Limb (tissue), 2 donors: ENCODE results near the gene DPY19L3.
A peak's percentile ranks its signal among the peaks of the same experiment; 100 is the strongest.
"Not testable (repeated sequence)": the region's sequence is repeated elsewhere in the genome, so short reads cannot be mapped to it uniquely, and the experiment has no call there.

Experiments
- DNase-seq, 2 donors: peaks; one replicate each; pipeline ENCODE4 v3.0.0-alpha.2; 2016; ENCODE audit errors: extremely low spot score in 2 of 2

The DPY19L3 gene

GRCh38 chr19:32396046-32396652 is 9.4 kb upstream of the DPY19L3 start:
- no peak for DNase-seq

- DNase-seq: no peak
These were observed 7.9 kb upstream of the DPY19L3 start for GRCh38 chr19:32397671-32398101.

GRCh38 chr19:32401992-32402391 is 3.6 kb upstream of the DPY19L3 start:
- DNase-seq: no peak

- DNase-seq: no peak
These were observed 2.1 kb upstream of the DPY19L3 start for GRCh38 chr19:32403291-32403995.

GRCh38 chr19:32404213-32404932 is 1.2 kb upstream of the DPY19L3 start:
- DNase-seq: no peak

- peak in 1 of 2 donors; percentile 15 for DNase-seq
These were observed 588 bp upstream of the DPY19L3 start for GRCh38 chr19:32404933-32405430.

- no peak for DNase-seq
These were observed 812 bp downstream of the DPY19L3 start for GRCh38 chr19:32406161-32407003.

GRCh38 chr19:32407004-32407992 is 1.7 kb downstream of the DPY19L3 start:
- DNase-seq: peak in 1 of 2 donors; percentile 34

GRCh38 chr19:32415246-32415645 is 9.7 kb downstream of the DPY19L3 start:
- no peak for DNase-seq

- no peak for DNase-seq
These were observed 10.1 kb downstream of the DPY19L3 start for GRCh38 chr19:32415669-32416068.

- no peak for DNase-seq
These were observed 11.3 kb downstream of the DPY19L3 start for GRCh38 chr19:32416749-32417456.

- DNase-seq: no peak
These were observed 12.6 kb downstream of the DPY19L3 start for GRCh38 chr19:32418155-32418554.

GRCh38 chr19:32421589-32422361 is 16.2 kb downstream of the DPY19L3 start:
- DNase-seq: no peak

- no peak for DNase-seq
These were observed 16.9 kb downstream of the DPY19L3 start for GRCh38 chr19:32422435-32422834.

GRCh38 chr19:32423944-32424343 is 18.4 kb downstream of the DPY19L3 start:
- not testable (repeated sequence) for DNase-seq

- DNase-seq: no peak
These were observed 22.0 kb downstream of the DPY19L3 start for GRCh38 chr19:32427536-32427935.

- no peak for DNase-seq
These were observed 31.1 kb downstream of the DPY19L3 start for GRCh38 chr19:32436692-32437091.

GRCh38 chr19:32437096-32437495 is 31.5 kb downstream of the DPY19L3 start:
- DNase-seq: no peak

- DNase-seq: no peak
These were observed 33.2 kb downstream of the DPY19L3 start for GRCh38 chr19:32438751-32439150.
